HCT116 (cell line): ENCODE results near the gene SF3B4.

ENCODE experiments used
- CEBPB ChIP-seq: IDR thresholded peaks from 2 replicates; pipeline ENCODE4 v1.6.1; 2012; ENCODE audit warnings: low read depth
- EGR1 ChIP-seq: IDR thresholded peaks from 2 replicates; pipeline ENCODE4 v1.6.1; 2012; ENCODE audit warnings: low read depth
- ELF1 ChIP-seq: IDR thresholded peaks from 2 replicates; pipeline ENCODE4 v1.6.1; 2012; ENCODE audit warnings: low read depth, borderline replicate concordance
- EZH2 ChIP-seq: fragments of 200-600 bp; sonication (generic); IDR thresholded peaks from 2 replicates; pipeline ENCODE4 v1.6.1; 2017; ENCODE audit warnings: antibody characterized with exemption, mixed run types
- FOSL1 ChIP-seq: IDR thresholded peaks from 2 replicates; pipeline ENCODE4 v1.6.1; 2012; ENCODE audit warnings: low read depth
- POLR2A ChIP-seq: IDR thresholded peaks from 2 replicates; pipeline ENCODE4 v1.7.0; 2011; ENCODE audit warnings: borderline replicate concordance; ENCODE audit not compliant: insufficient read depth, insufficient read length; ENCODE audit errors: extremely low read depth
- POLR2AphosphoS5 ChIP-seq: IDR thresholded peaks from 2 replicates; pipeline ENCODE4 v1.6.1; 2011; ENCODE audit warnings: mild to moderate bottlenecking, low read depth, low read length, moderate library complexity
- TCF7L2 ChIP-seq: IDR thresholded peaks from 2 replicates; pipeline ENCODE4 v1.7.0; 2011; ENCODE audit warnings: borderline replicate concordance, inconsistent platforms; ENCODE audit not compliant: insufficient read depth, insufficient read length; ENCODE audit errors: extremely low read depth
- YY1 ChIP-seq: IDR thresholded peaks from 2 replicates; pipeline ENCODE4 v1.6.1; 2011; ENCODE audit warnings: low read length, low read depth, moderate library complexity, mild to moderate bottlenecking; ENCODE audit not compliant: insufficient replicate concordance; ENCODE audit errors: extremely low read depth
- TF ChIP-seq, protein P1 (sequence below): IDR thresholded peaks from 2 replicates; pipeline ENCODE4 v1.6.1; 2012
- TF ChIP-seq, protein P2 (sequence below), 3 experiments: fragments of 200-600 bp in 1 of 3; sonication (generic) in 1 of 3; IDR thresholded peaks in 2 of 3; conservative IDR thresholded peaks in 1 of 3; 2 replicates each; pipeline ENCODE4 v1.5.1; 2012 to 2017; ENCODE audit warnings: low read depth in 2 of 3, low read length in 2 of 3, antibody characterized with exemption in 1 of 3, borderline replicate concordance in 1 of 3, control low read depth in 1 of 3, mild to moderate bottlenecking in 1 of 3, mixed read lengths in 1 of 3, mixed run types in 1 of 3, moderate library complexity in 1 of 3; ENCODE audit not compliant: insufficient read depth in 1 of 3
- TF ChIP-seq, protein P3 (sequence below): IDR thresholded peaks from 2 replicates; pipeline ENCODE4 v1.6.1; 2011; ENCODE audit warnings: mild to moderate bottlenecking, low read length, moderate library complexity; ENCODE audit not compliant: insufficient replicate concordance; ENCODE audit errors: extremely low read depth
- TF ChIP-seq, protein P4 (sequence below): IDR thresholded peaks from 2 replicates; pipeline ENCODE4 v1.6.1; 2012; ENCODE audit warnings: low read depth
- TF ChIP-seq, protein P5 (sequence below): IDR thresholded peaks from 2 replicates; pipeline ENCODE4 v1.6.1; 2012

DNA sequence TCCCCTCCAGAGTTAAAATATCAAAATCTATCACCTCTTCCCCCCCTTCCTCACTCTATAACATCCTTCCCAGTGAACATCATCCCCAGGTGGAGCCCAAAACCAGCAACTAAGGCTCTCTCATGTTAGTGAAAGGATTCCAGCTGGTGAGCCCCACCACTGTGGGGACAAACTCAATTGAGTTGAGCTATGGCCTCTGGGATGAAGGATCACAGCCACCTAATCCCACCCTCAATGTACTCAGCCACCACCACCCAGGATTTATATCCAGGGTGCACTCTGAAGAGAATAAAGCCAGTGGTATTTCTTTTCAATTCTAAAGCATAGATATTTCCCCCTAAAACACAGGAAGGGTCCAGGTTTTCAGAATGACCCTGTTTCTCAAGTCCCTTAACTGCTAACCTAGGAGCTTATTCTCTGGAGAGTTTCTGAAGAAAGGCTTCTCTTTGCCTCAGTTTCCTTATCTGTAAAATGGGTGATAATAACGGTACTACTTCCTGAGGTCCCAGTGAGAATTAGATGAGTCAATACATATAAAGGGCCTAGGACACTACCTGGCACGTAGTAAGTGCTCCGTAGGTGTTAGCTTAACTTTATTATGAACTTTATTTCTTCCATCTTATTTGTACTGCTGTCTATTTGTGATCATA lies 43.9 kb downstream of the SF3B4 start:
- TF ChIP-seq, protein P1, sequence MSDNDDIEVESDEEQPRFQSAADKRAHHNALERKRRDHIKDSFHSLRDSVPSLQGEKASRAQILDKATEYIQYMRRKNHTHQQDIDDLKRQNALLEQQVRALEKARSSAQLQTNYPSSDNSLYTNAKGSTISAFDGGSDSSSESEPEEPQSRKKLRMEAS: no peak
- TF ChIP-seq EZH2 (no peak), EGR1 (no peak), FOSL1 (no peak), CEBPB (no peak), YY1 (no peak), POLR2A (no peak), ELF1 (no peak), POLR2AphosphoS5 (no peak), TCF7L2 (no peak)
- TF ChIP-seq, protein P2, sequence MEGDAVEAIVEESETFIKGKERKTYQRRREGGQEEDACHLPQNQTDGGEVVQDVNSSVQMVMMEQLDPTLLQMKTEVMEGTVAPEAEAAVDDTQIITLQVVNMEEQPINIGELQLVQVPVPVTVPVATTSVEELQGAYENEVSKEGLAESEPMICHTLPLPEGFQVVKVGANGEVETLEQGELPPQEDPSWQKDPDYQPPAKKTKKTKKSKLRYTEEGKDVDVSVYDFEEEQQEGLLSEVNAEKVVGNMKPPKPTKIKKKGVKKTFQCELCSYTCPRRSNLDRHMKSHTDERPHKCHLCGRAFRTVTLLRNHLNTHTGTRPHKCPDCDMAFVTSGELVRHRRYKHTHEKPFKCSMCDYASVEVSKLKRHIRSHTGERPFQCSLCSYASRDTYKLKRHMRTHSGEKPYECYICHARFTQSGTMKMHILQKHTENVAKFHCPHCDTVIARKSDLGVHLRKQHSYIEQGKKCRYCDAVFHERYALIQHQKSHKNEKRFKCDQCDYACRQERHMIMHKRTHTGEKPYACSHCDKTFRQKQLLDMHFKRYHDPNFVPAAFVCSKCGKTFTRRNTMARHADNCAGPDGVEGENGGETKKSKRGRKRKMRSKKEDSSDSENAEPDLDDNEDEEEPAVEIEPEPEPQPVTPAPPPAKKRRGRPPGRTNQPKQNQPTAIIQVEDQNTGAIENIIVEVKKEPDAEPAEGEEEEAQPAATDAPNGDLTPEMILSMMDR (IDR thresholded peaks at IDR 0.05 in 2 of 3, conservative IDR thresholded peaks at IDR 0.05 in 1 of 3; ENCODE audit: borderline replicate concordance in 1 of 3, insufficient read depth in 1 of 3, low read depth in 2 of 3, low read length in 2 of 3): no peak
- TF ChIP-seq, protein P3, sequence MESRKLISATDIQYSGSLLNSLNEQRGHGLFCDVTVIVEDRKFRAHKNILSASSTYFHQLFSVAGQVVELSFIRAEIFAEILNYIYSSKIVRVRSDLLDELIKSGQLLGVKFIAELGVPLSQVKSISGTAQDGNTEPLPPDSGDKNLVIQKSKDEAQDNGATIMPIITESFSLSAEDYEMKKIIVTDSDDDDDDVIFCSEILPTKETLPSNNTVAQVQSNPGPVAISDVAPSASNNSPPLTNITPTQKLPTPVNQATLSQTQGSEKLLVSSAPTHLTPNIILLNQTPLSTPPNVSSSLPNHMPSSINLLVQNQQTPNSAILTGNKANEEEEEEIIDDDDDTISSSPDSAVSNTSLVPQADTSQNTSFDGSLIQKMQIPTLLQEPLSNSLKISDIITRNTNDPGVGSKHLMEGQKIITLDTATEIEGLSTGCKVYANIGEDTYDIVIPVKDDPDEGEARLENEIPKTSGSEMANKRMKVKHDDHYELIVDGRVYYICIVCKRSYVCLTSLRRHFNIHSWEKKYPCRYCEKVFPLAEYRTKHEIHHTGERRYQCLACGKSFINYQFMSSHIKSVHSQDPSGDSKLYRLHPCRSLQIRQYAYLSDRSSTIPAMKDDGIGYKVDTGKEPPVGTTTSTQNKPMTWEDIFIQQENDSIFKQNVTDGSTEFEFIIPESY: no peak
- TF ChIP-seq, protein P4, sequence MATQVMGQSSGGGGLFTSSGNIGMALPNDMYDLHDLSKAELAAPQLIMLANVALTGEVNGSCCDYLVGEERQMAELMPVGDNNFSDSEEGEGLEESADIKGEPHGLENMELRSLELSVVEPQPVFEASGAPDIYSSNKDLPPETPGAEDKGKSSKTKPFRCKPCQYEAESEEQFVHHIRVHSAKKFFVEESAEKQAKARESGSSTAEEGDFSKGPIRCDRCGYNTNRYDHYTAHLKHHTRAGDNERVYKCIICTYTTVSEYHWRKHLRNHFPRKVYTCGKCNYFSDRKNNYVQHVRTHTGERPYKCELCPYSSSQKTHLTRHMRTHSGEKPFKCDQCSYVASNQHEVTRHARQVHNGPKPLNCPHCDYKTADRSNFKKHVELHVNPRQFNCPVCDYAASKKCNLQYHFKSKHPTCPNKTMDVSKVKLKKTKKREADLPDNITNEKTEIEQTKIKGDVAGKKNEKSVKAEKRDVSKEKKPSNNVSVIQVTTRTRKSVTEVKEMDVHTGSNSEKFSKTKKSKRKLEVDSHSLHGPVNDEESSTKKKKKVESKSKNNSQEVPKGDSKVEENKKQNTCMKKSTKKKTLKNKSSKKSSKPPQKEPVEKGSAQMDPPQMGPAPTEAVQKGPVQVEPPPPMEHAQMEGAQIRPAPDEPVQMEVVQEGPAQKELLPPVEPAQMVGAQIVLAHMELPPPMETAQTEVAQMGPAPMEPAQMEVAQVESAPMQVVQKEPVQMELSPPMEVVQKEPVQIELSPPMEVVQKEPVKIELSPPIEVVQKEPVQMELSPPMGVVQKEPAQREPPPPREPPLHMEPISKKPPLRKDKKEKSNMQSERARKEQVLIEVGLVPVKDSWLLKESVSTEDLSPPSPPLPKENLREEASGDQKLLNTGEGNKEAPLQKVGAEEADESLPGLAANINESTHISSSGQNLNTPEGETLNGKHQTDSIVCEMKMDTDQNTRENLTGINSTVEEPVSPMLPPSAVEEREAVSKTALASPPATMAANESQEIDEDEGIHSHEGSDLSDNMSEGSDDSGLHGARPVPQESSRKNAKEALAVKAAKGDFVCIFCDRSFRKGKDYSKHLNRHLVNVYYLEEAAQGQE: no peak
- TF ChIP-seq, protein P5, sequence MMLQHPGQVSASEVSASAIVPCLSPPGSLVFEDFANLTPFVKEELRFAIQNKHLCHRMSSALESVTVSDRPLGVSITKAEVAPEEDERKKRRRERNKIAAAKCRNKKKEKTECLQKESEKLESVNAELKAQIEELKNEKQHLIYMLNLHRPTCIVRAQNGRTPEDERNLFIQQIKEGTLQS: no peak
